A673 (cell line): Measurements from ENCODE around the gene SYT17.

ENCODE experiments used
- CTCF ChIP-seq: fragments of 300-800, 200-600 bp; sonication (generic); conservative IDR thresholded peaks from 2 replicates; pipeline ENCODE4 v1.5.1; 2017; ENCODE audit warnings: low read depth, mild to moderate bottlenecking, antibody characterized with exemption, low read length, moderate library complexity, mixed read lengths
- EZH2 ChIP-seq: fragments of 200-600 bp; sonication (generic); IDR thresholded peaks from 2 replicates; pipeline ENCODE4 v1.6.1; 2017; ENCODE audit warnings: borderline replicate concordance, low read depth, mild to moderate bottlenecking, mixed read lengths, antibody characterized with exemption, low read length; ENCODE audit not compliant: poor library complexity, severe bottlenecking

DNA sequence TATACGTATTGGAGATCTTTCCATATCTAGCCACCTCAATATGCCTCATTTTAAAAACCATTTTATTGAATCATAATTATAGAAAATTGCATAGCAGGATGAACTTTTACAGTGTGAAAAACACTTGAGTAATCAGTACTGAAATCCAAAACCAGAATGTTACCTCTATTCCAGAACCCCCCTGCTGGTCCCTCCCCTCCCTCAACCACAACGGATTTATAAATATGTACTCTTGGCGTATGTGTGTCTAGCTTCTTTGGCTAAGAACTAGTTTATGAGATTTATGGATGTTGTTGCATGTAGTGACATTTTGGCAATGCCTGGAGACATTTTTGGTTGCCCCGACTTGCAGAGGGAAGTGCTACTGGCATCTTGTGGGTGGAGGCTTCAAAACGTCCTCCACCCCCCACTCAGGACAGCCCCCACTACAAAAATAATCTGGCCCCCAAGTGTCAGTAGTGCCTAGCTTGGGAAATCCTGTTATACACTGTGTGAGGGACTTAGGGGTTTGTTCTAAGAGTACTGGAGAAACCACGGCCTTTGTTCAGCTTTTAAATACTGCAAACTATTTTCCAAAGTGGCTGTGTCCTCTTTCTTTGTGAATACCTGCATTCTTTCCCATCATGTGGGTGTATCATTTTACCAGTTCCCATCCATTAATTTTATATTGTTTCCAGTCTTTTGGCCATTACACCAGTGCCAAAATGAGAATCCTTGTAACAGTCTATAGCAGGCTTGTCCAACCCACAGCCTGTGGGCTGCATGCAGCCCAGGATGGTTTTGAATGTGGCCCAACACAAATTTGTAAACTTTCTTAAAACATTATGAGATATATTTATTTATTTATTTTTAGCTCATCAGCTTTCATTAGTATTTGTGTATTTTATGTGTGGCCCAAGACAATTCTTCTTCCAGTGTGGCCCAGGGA is 30.6 kb upstream of the SYT17 start:
- TF ChIP-seq CTCF (no peak), EZH2 (no peak)
